Keratinocyte (primary cell): ENCODE measurements around the gene SAMD4A.

Experiments used
- CTCF ChIP-seq, 3 experiments: IDR thresholded peaks in 1 of 3; conservative IDR thresholded peaks in 1 of 3; optimal IDR thresholded peaks in 1 of 3; 2 replicates in 2 of 3; 3 replicates in 1 of 3; pipeline versions ENCODE3 to v1.5.1; 2011; ENCODE audit warnings: low read length in 3 of 3, mild to moderate bottlenecking in 3 of 3, moderate library complexity in 2 of 3, control low read depth in 1 of 3, inconsistent platforms in 1 of 3; ENCODE audit not compliant: insufficient read depth in 2 of 3; ENCODE audit errors: extremely low read depth in 1 of 3
- EZH2 ChIP-seq: IDR thresholded peaks from one replicate; pipeline ENCODE4 v1.6.1; 2012; ENCODE audit warnings: inconsistent platforms, mild to moderate bottlenecking, low read length, moderate library complexity

- TF ChIP-seq EZH2 (no peak), CTCF (optimal IDR thresholded peaks at IDR 0.05 in 1 of 3, IDR thresholded peaks at IDR 0.05 in 1 of 3, conservative IDR thresholded peaks at IDR 0.05 in 1 of 3; ENCODE audit: extremely low read depth in 1 of 3, insufficient read depth in 2 of 3, low read length in 3 of 3) (no peak)
These were observed 71.2 kb downstream of the SAMD4A start for GRCh38 chr14:54638135-54638446.
